Suprapubic skin (tissue), 4 donors: ENCODE data around the gene CAMKV.

Experiments
- CTCF ChIP-seq, 2 donors: fragments of 200-600 bp in 1 of 2; fragments of 450-650 bp in 1 of 2; sonication (generic) in 1 of 2; IDR thresholded peaks; one replicate each; pipeline ENCODE4 v1.5.1; 2016 to 2019; ENCODE audit warnings: antibody characterized with exemption in 2 of 2, mild to moderate bottlenecking in 1 of 2, moderate library complexity in 1 of 2
- POLR2A ChIP-seq, 2 donors: fragments of 450-650 bp; IDR thresholded peaks; one replicate each; pipeline ENCODE4 v1.6.1; 2017; ENCODE audit warnings: antibody characterized with exemption in 2 of 2, mild to moderate bottlenecking in 2 of 2, moderate library complexity in 2 of 2
- POLR2AphosphoS5 ChIP-seq, 3 donors: sonication (generic); formaldehyde crosslinking; IDR thresholded peaks; one replicate each; pipeline ENCODE4 v1.6.1; 2017; ENCODE audit warnings: antibody characterized with exemption in 3 of 3

GRCh38 chr3:49845694-49846093 lies 24.0 kb downstream of the CAMKV start:
- no peak for TF ChIP-seq CTCF (IDR thresholded peaks at IDR 0.05)
- no peak for TF ChIP-seq POLR2AphosphoS5 (IDR thresholded peaks at IDR 0.05)
- no peak for TF ChIP-seq POLR2A (IDR thresholded peaks at IDR 0.05)
